ACC112 (cell line): ENCODE measurements around the gene MAFF.
"Not testable (repeated sequence)": the region's sequence is repeated elsewhere in the genome, so short reads cannot be mapped to it uniquely, and the experiment has no call there.

Source experiments
- H2AFZ ChIP-seq: fragments of 200-600 bp; sonication (generic); one replicate; pipeline ENCODE4 v1.6.0; 2017; ENCODE audit warnings: antibody characterized with exemption, low read length; ENCODE audit not compliant: unreplicated experiment
- H3K27ac ChIP-seq: fragments of 200-600 bp; sonication (generic); 2 replicates; pipeline ENCODE4 v1.5.1; 2014; ENCODE audit warnings: low read depth, mild to moderate bottlenecking, antibody characterized with exemption, low read length, moderate library complexity
- H3K27me3 ChIP-seq: fragments of 200-600 bp; sonication (generic); 2 replicates; pipeline ENCODE4 v1.6.1; 2014; ENCODE audit warnings: mild to moderate bottlenecking, antibody characterized with exemption, low read length, moderate library complexity, mixed read lengths; ENCODE audit not compliant: insufficient read depth
- H3K36me3 ChIP-seq: fragments of 200-600 bp; sonication (generic); 2 replicates; pipeline ENCODE4 v1.6.1; 2016; ENCODE audit warnings: mild to moderate bottlenecking, antibody characterized with exemption, low read length, moderate library complexity, mixed read lengths; ENCODE audit not compliant: insufficient read depth
- H3K4me1 ChIP-seq: fragments of 200-600 bp; sonication (generic); one replicate; pipeline ENCODE4 v1.6.1; 2016; ENCODE audit warnings: low read length, mixed read lengths; ENCODE audit not compliant: insufficient read depth, unreplicated experiment, control insufficient read depth
- H3K4me3 ChIP-seq: fragments of 200-600 bp; sonication (generic); 2 replicates; pipeline ENCODE4 v1.5.1; 2014; ENCODE audit warnings: mild to moderate bottlenecking, low read depth, low read length
- H3K79me2 ChIP-seq: fragments of 200-600 bp; sonication (generic); one replicate; pipeline ENCODE4 v1.6.0; 2016; ENCODE audit warnings: low read length; ENCODE audit not compliant: control insufficient read depth, unreplicated experiment, insufficient read depth

The MAFF gene

DNA sequence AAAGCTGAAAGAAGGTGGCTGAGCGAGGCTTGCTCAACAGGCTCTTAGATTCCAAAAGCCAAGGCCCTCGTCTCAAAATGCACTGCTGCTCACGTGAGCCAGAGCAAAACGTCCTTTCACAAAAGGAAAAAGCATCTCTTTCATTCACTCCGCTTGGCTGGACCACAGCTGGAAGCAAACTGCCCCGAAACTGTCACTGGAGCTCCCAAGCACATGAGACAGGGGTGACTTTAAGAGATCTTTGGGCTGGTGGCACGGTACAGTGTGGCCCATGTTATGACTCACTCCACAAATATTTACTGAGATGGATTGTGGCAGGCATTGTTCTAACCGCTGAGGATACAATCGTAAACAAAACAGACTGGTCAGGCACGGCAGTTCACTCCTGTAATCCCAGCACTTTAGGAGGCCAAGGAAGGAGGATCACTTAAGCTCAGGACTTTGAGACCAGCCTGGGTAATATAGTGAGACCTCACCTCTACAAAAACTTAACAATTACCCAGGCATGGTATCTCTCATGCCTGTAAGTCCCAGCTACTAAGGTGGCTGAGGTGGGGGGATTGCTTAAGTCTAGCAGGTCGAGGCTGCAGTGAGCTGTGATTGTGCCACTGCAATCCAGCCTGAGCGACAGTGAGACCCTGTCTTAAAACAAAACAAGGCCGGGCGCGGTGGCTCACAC lies 23.7 kb upstream of the MAFF start:
- no peaks in the 10 kb centered on the region for H3K36me3 ChIP-seq
- peak overlapping the region; percentile 99 for H3K27ac ChIP-seq
- H3K4me1 ChIP-seq = peaks cover 44% of the 10 kb centered on the region
- H3K27me3 ChIP-seq = no peaks in the 10 kb centered on the region
- H2AFZ ChIP-seq = no peak overlapping the region
- H3K79me2 ChIP-seq = no peaks in the 10 kb centered on the region
- 0 out of 2 replicates have a peak overlapping the region, but pooled peaks have one; percentile 55 for H3K4me3 ChIP-seq

DNA sequence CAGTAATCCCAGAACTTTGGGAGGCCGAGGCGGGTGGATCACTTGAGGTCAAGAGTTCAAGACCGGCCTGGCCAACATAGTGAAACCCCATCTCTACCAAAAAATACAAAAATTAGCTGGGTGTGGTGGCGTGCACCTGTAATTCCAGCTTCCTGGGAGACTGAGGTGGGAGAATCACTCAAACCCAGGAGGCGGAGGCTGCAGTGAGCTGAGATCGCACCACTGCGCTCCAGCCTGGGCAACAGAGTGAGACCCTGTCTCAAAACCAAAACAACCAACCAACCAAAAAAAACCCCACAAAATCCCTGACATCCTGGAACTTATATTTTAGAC lies 23.2 kb upstream of the MAFF start:
- not testable (repeated sequence) for H3K27me3 ChIP-seq, H3K4me3 ChIP-seq, H3K79me2 ChIP-seq, H3K36me3 ChIP-seq, H2AFZ ChIP-seq
- Histone ChIP-seq H3K27ac (peak overlapping the region; percentile 99), H3K4me1 (peaks cover 41% of the 10 kb centered on the region)

DNA sequence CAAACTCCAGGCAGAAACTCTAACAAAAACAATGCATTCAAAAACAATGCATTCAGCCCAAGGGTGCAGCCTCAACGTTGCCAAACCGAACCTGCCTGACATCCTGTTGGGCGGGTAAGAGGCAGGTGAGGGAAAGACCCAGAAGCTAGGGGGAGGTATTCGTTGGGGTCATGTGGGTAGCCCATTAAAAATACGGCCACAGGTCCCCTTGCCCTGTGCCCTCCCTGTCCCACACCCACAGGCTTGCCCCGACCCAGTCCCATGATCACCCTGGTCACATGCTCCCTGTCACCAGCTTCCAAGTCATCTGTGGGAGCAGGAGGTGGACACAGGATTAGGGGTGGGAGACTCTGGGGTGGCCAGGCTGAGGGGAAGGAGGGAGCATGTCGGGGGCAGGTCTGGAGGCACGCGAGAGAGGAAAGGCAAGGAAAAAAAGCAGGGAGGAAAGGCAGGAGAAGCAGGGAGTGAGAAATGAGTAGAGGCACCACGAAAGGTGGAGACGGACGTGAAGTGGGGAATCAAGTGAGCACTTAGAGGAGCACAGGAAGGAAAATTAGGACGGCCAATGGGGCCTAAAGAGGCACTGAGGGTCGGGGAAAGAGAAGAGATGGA lies 20.8 kb upstream of the MAFF start:
- Histone ChIP-seq H3K36me3 (no peaks in the 10 kb centered on the region), H3K4me3 (peak overlapping the region; percentile 81), H3K27ac (peak overlapping the region; percentile 99), H3K79me2 (no peaks in the 10 kb centered on the region), H3K27me3 (no peaks in the 10 kb centered on the region), H2AFZ (peak overlapping the region; percentile 73), H3K4me1 (peaks cover 41% of the 10 kb centered on the region)

DNA sequence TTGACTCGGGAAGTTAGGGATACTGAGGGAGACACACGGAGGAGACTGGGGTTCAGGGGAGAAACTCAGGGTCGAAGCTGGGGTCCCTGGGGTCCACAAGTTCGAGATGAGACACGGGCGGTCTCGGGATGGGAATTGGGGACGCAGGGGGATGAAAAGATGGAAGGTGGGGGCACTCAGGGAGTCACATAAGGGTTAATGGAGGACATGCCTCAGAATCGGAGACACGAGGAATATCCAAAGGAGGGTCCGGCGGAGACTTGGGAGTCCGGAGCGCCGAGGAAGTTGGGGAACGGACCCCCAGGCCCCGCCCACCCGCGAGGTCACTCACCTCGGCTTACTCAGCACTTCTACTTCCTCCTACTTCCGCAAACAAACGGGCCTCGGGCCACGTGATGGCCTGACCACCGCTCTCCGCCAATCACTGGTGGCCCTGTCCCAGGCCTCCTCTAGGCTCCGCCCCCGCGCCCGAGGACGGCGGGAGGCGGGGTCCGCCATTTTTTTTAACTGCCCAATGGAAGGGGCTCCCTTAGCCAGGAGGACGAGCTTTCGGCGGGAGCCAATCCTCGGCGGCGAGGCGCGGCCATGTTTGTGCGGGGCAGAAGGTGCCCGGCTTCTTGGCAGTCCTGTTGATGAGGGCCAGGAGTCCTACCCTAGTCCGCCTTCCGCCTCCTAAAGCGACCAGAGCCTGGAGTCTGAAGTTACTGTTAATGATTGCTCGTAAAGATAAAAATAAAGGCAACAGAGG lies 20.2 kb upstream of the MAFF start, which contains the start of gene PLA2G6:
Gene PLA2G6, minus strand, starts transcription at position 378 of the 748 bp plus-strand sequence. CDS start 12,404 bp downstream, outside the sequence.
- H3K79me2 ChIP-seq = no peaks in the 10 kb centered on the region
- peak within 1 kb of the TSS; percentile 99 for H3K27ac ChIP-seq
- peak within 1 kb of the TSS; percentile 73 for H2AFZ ChIP-seq
- peak within 1 kb of the TSS; percentile 81 for H3K4me3 ChIP-seq
- no peaks in the 10 kb centered on the region for H3K27me3 ChIP-seq
- H3K36me3 ChIP-seq = no peaks in the 10 kb centered on the region
- H3K4me1 ChIP-seq = peaks cover 37% of the 10 kb centered on the region

DNA sequence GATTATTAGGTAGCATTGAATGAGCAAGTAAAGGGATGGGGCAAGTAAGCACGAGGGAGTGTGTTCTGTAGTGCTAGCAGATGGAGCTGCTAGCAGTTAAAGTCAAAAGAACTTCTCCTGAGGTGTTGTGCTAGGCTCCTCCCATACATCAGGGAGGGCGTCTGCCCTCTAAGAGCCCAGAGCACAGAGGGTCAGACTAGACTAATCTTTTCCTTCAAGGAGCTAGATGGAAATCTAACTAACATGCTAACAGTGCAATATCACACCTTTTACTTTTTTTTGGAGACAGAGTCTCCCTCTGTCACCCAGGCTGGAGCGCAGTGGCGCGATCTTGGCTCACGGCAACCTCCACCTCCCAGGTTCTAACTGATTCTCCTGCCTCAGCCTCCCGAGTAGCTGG lies 17.0 kb upstream of the MAFF start:
- H3K27ac ChIP-seq = no peak overlapping the region
- H2AFZ ChIP-seq = no peak overlapping the region
- H3K79me2 ChIP-seq = no peaks in the 10 kb centered on the region
- H3K27me3 ChIP-seq = no peaks in the 10 kb centered on the region
- peaks cover 16% of the 10 kb centered on the region for H3K4me1 ChIP-seq
- H3K4me3 ChIP-seq = no peak overlapping the region
- no peaks in the 10 kb centered on the region for H3K36me3 ChIP-seq

DNA sequence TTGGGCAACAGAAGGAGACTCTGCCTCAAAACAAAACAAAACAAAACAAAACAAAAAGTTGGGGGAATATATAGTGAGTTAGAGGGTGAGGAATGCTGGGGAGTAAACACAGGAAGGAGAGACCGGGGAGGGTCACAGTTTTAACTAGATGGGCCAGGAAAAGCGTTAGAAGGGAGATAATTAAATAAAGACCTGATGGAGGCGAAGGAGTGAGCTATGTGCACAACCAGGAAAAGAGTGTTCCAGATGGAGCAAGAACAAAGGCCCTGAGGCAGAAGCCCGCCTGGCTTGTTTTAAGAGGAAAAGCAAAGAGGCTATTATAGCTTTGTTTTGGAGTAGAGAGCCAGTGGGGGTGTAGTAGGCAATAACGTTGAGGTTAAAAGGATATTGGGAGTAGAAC lies 15.4 kb upstream of the MAFF start:
- H2AFZ ChIP-seq = no peak overlapping the region
- no peaks in the 10 kb centered on the region for H3K79me2 ChIP-seq
- no peaks in the 10 kb centered on the region for H3K36me3 ChIP-seq
- H3K27me3 ChIP-seq = no peaks in the 10 kb centered on the region
- H3K27ac ChIP-seq = no peak overlapping the region
- no peak overlapping the region for H3K4me3 ChIP-seq
- peaks cover under 1% of the 10 kb centered on the region for H3K4me1 ChIP-seq

DNA sequence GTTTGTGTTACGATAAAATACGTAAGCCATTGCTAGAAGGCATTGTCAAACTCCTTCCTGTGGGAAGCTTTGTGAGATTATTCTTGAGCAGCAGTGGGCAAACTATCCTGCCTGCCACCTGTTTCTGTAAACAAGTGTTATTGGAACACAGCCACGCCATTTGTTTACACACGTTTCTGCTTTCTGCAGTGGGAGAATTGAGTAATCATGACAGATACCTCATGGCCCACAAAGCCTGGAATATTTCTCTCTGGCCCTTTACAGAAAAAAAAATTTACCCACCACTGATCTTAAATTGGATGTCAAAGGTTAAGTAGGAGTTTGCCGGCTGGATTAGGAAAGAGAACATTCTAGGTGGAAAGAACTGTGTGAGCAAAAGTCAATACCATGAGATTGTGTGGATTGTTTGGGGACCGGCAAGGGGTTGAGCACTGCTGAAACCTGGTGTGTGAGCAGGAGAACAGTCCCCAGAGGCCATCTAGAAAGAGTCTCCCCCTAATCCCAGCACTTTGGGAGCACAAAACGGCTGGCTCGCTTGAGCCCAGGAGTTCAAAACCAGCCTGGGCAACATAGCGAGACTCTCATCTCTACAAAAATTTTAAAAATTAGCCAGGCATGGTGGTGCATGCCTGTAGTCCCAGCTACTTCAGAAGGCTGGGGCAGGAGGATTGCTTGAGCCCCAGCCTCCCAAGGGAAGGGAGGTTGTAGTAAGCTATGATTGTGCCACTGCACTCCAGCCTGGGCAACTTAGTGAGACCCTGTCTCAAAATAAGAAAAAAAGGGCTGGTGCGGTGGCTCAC lies 14.2 kb upstream of the MAFF start:
- H2AFZ ChIP-seq = no peak overlapping the region
- no peak overlapping the region for H3K4me3 ChIP-seq
- H3K27ac ChIP-seq = no peak overlapping the region
- no peaks in the 10 kb centered on the region for H3K36me3 ChIP-seq
- H3K27me3 ChIP-seq = no peaks in the 10 kb centered on the region
- peaks cover 8% of the 10 kb centered on the region for H3K4me1 ChIP-seq
- H3K79me2 ChIP-seq = no peaks in the 10 kb centered on the region

DNA sequence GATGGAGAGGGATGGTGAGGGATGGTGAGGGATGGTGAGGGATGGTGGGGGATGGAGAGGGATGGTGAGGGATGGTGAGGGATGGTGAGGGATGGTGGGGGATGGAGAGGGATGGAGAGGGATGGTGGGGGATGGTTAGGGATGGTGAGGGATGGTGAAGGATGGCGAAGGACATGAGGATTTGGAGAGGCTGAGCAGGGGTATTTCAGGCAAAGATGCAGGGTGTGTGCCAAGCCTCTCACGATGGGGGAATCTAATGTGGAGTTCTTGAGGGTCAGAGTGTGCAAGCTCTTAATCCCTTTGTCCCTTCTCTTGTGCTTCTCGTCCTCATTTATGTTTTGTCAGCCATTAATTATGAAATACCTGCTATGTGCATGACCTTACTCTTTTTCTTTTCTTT lies 12.7 kb upstream of the MAFF start:
- Histone ChIP-seq H3K27me3 (no peaks in the 10 kb centered on the region), H3K4me1 (peaks cover 8% of the 10 kb centered on the region), H3K4me3 (no peak overlapping the region), H2AFZ (no peak overlapping the region), H3K27ac (no peak overlapping the region), H3K79me2 (no peaks in the 10 kb centered on the region), H3K36me3 (no peaks in the 10 kb centered on the region)

DNA sequence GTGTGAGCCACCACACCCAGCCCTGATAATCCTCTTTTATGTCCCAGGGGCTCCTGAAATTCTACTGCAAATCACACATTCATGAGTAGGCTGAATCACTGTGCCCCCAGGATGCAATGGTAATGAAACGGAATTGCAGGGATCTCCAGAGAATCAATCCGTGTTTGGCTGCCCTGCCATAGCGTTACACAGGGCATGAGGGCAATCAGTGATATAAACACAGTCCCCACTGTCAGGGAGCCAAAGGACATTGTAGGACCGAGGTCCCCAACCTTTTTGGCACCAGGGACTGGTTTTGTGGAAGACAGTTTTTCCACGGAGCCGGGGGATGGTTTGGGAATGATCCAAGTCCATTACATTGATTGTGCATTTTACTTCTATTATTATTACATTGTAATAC lies 11.2 kb upstream of the MAFF start:
- Histone ChIP-seq H3K27ac (no peak overlapping the region), H3K36me3 (no peaks in the 10 kb centered on the region), H3K27me3 (no peaks in the 10 kb centered on the region), H3K79me2 (no peaks in the 10 kb centered on the region), H2AFZ (no peak overlapping the region), H3K4me3 (no peak overlapping the region), H3K4me1 (peaks cover 10% of the 10 kb centered on the region)

DNA sequence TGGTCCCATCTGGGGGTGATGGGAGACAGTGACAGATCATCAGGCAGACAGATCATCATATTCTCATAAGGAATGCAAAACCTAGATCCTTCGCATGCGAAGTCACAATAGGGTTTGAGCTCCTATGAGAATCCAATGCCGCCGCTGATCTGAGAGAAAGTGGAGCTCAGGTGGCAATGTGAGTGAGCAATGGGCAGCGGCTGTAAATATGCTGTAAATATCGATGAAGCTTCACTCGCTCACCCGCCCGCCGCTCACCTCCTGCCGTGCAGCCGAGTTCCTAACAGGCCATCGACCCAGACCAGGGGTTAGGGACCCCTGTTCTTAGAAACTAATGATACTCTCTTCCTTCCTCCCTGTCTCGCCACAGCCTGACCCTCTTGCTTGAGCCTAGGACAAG lies 10.7 kb upstream of the MAFF start:
- Histone ChIP-seq H3K79me2 (no peaks in the 10 kb centered on the region), H3K36me3 (no peaks in the 10 kb centered on the region), H2AFZ (no peak overlapping the region), H3K27me3 (no peaks in the 10 kb centered on the region), H3K4me1 (peaks cover 10% of the 10 kb centered on the region), H3K4me3 (no peak overlapping the region), H3K27ac (no peak overlapping the region)
